PC-3 (cell line): ENCODE results near the gene NEDD4.

ENCODE experiments used
- CTCF ChIP-seq: fragments of 300-600 bp; sonication (generic); conservative IDR thresholded peaks from 2 replicates; pipeline ENCODE4 v1.5.1; 2017; ENCODE audit warnings: antibody characterized with exemption, low read depth, mild to moderate bottlenecking, low read length
- EZH2 ChIP-seq: fragments of 300-600 bp; sonication (generic); IDR thresholded peaks from one replicate; pipeline ENCODE4 v1.6.1; 2017; ENCODE audit warnings: antibody characterized with exemption, mild to moderate bottlenecking, low read length; ENCODE audit not compliant: unreplicated experiment

- no peak; the same call in 1 of the 2 replicates for TF ChIP-seq CTCF
- TF ChIP-seq EZH2 = no peak
Observed at GRCh38 chr15:55990998-55991397, 2.4 kb downstream of the NEDD4 start.
